MCF 10A (cell line): Measurements from ENCODE around the gene KCNK7. TPM values are rescaled to one million over a fixed set of nuclear protein-coding genes. Genes with fewer than 3 reads are reported as not detected.
A peak's percentile ranks its signal among the peaks of the same experiment; 100 is the strongest.

ENCODE experiments used
- BruUV-seq: library from RNA; stranded (reverse); fragments of 400-500 nt; replicated peaks from 2 replicates; lab custom pipeline; 2021; lab: Mats Ljungman, UMichigan
- CTCF ChIA-PET: fragments of 300-600 bp; sonication (Branson Sonifier 250); formaldehyde crosslinking; extraction: SDS; loops from one replicate; lab custom pipeline; 2021; ENCODE audit warnings: antibody characterized with exemption, inconsistent platforms; lab: Yijun Ruan, JAX
- POLR2A ChIA-PET: fragments of 300-600, 350-650 bp; sonication (Branson Sonifier 250); formaldehyde crosslinking; extraction: SDS; loops from one replicate; lab custom pipeline; 2020; ENCODE audit warnings: antibody characterized with exemption, inconsistent platforms; lab: Yijun Ruan, JAX
- DNase-seq: peaks from one replicate; pipeline ENCODE4 v3.0.0-alpha.2; 2018; ENCODE audit not compliant: unreplicated experiment
- H3K27ac Mint-ChIP-seq: one replicate; pipeline ENCODE4 v1.8.0; 2022; ENCODE audit warnings: mild to moderate bottlenecking, low read depth, mixed read lengths; ENCODE audit not compliant: unreplicated experiment
- H3K27me3 Mint-ChIP-seq: one replicate; pipeline ENCODE4 v1.8.0; 2022; ENCODE audit warnings: mixed read lengths; ENCODE audit not compliant: insufficient read depth, unreplicated experiment
- H3K36me3 Mint-ChIP-seq: one replicate; pipeline ENCODE4 v1.8.0; 2022; ENCODE audit warnings: mild to moderate bottlenecking, moderate library complexity, mixed read lengths; ENCODE audit not compliant: insufficient read depth, unreplicated experiment
- H3K4me1 Mint-ChIP-seq: one replicate; pipeline ENCODE4 v1.8.0; 2022; ENCODE audit warnings: mixed read lengths; ENCODE audit not compliant: insufficient read depth, unreplicated experiment
- H3K4me3 Mint-ChIP-seq: one replicate; pipeline ENCODE4 v1.8.0; 2022; ENCODE audit warnings: mild to moderate bottlenecking, moderate library complexity, mixed read lengths; ENCODE audit not compliant: unreplicated experiment
- H3K9me3 Mint-ChIP-seq: one replicate; pipeline ENCODE4 v1.8.0; 2022; ENCODE audit warnings: mixed read lengths; ENCODE audit not compliant: unreplicated experiment
- CTCF ChIP-seq: fragments of 200-600 bp; IDR thresholded peaks from one replicate; pipeline ENCODE4 v1.8.0; 2022; ENCODE audit warnings: antibody characterized with exemption, mild to moderate bottlenecking; ENCODE audit not compliant: unreplicated experiment
- intact Hi-C: fragments of 100-400 bp; cut with micrococcal nuclease; formaldehyde crosslinking; loops from 2 replicates; pipeline ENCODE4 v1.14.1; 2022
- total RNA-seq: library from RNA; stranded (reverse); gene quantifications from 2 replicates; pipeline ENCODE4 v1.2.3, GENCODE V29; 2022

Gene KCNK7
- total RNA-seq, 1 experiment from 2014 or later = not detected

- CTCF ChIA-PET = interaction anchor here (0.7 to 1.9 kb wide), 2 partner anchors 9 to 15 kb away, joined by 3 to 10 read pairs; partner anchors contain the start of gene ZNRD2
- BruUV-seq = no TSS peak
- intact Hi-C loops = no loop called here
- H3K36me3 Mint-ChIP-seq = peaks cover 35% of the 10 kb centered on the region
- peaks cover 28% of the 10 kb centered on the region for H3K4me1 Mint-ChIP-seq
- no peak overlapping the region for H3K4me3 Mint-ChIP-seq
- no peaks in the 10 kb centered on the region for H3K27me3 Mint-ChIP-seq
- DNase-seq = no peak
- POLR2A ChIA-PET = no interaction called here
- no peaks in the 10 kb centered on the region for H3K9me3 Mint-ChIP-seq
- no peak for TF ChIP-seq CTCF
- no peak overlapping the region for H3K27ac Mint-ChIP-seq
Measured at GRCh38 chr11:65579291-65579690, 16.3 kb downstream of the KCNK7 start.

- no peak for TF ChIP-seq CTCF
- no TSS peak for BruUV-seq
- H3K9me3 Mint-ChIP-seq = no peaks in the 10 kb centered on the region
- peaks cover 36% of the 10 kb centered on the region for H3K36me3 Mint-ChIP-seq
- peak overlapping the region; percentile 3 for H3K4me3 Mint-ChIP-seq
- POLR2A ChIA-PET = no interaction called here
- peaks cover 28% of the 10 kb centered on the region for H3K4me1 Mint-ChIP-seq
- CTCF ChIA-PET = interaction anchor here (1.9 kb wide), 1 partner anchor 15 kb away, joined by 10 read pairs; no protein-coding TSS in a partner anchor
- no peak for DNase-seq
- no peaks in the 10 kb centered on the region for H3K27me3 Mint-ChIP-seq
- intact Hi-C loops = no loop called here
- peak overlapping the region; percentile 68 for H3K27ac Mint-ChIP-seq
Measured at GRCh38 chr11:65578667-65579066, 16.9 kb downstream of the KCNK7 start.

- H3K27ac Mint-ChIP-seq = peak overlapping the region; percentile 68
- POLR2A ChIA-PET = interaction anchor here (0.5 to 3.7 kb wide), 7 partner anchors 9 to 322 kb away, joined by 3 to 60 read pairs (median 5); partner anchors contain the start of genes FOSL1, MAP3K11 and PCNX3
- TF ChIP-seq CTCF = no peak
Measured at GRCh38 chr11:65578134-65578533, 17.5 kb downstream of the KCNK7 start.

GRCh38 chr11:65577756-65578109 lies 17.9 kb downstream of the KCNK7 start:
- CTCF ChIA-PET = interaction anchor here (1.9 kb wide), 2 partner anchors 16 to 37 kb away, joined by 10 to 16 read pairs; no protein-coding TSS in a partner anchor
- POLR2A ChIA-PET = interaction anchor here (0.6 to 3.7 kb wide), 12 partner anchors 9 to 323 kb away, joined by 3 to 60 read pairs (median 5); partner anchors contain the start of genes CFL1, FOSL1, KCNK7 and MAP3K11
- Mint-ChIP-seq H3K9me3 (no peaks in the 10 kb centered on the region), H3K36me3 (peaks cover 40% of the 10 kb centered on the region), H3K4me1 (peaks cover 28% of the 10 kb centered on the region), H3K27ac (peak overlapping the region; percentile 90), H3K4me3 (peak overlapping the region; percentile 97), H3K27me3 (no peaks in the 10 kb centered on the region)
- DNase-seq = no peak
- TF ChIP-seq CTCF = no peak
- intact Hi-C loops = loop anchor here (1.0 kb wide), 1 partner anchor 38 kb away; the partner anchor contains the start of gene PCNX3
- no TSS peak for BruUV-seq

More at GRCh38 chr11:65578134-65578533, 17.5 kb downstream of the KCNK7 start:
- no peak for DNase-seq
- no TSS peak for BruUV-seq
- Mint-ChIP-seq H3K27me3 (no peaks in the 10 kb centered on the region), H3K4me1 (peaks cover 28% of the 10 kb centered on the region), H3K36me3 (peaks cover 40% of the 10 kb centered on the region), H3K4me3 (peak overlapping the region; percentile 97), H3K9me3 (no peaks in the 10 kb centered on the region)
- CTCF ChIA-PET = interaction anchor here (1.9 kb wide), 2 partner anchors 16 to 37 kb away, joined by 10 to 16 read pairs; no protein-coding TSS in a partner anchor
- intact Hi-C loops = no loop called here
